ENCODE results near the gene PSPC1.

- TF ChIP-seq CTCF (IDR thresholded peaks at IDR 0.05 in 4 of 5, conservative IDR thresholded peaks at IDR 0.05 in 1 of 5): no peak
- no peak for TF ChIP-seq POLR2A (IDR thresholded peaks at IDR 0.05)
These were observed 114.0 kb downstream of the PSPC1 start for GRCh38 chr13:19668778-19669177.

Data from gastrocnemius medialis (tissue), 4 donors.